CD14-positive monocyte (primary cell): ENCODE measurements around the gene RBMS1. TPM values are rescaled to one million over a fixed set of nuclear protein-coding genes. Genes with fewer than 3 reads are reported as not detected.

ENCODE experiments used
- DNase-seq, 3 donors: peaks; one replicate each; pipeline ENCODE4 v3.0.0-alpha.2; 2011 to 2022
- H2AFZ ChIP-seq: 2 replicates; pipeline ENCODE4 v1.6.0; 2012; ENCODE audit warnings: mild to moderate bottlenecking, low read depth, low read length, inconsistent platforms; ENCODE audit not compliant: insufficient read depth, poor library complexity, severe bottlenecking
- H3K27ac ChIP-seq, 2 donors: 1 replicate in 1 of 2; 2 replicates in 1 of 2; pipeline ENCODE4 v1.5.1; 2012 to 2013; ENCODE audit warnings: low read length in 2 of 2, control low read depth in 1 of 2, inconsistent platforms in 1 of 2, low read depth in 1 of 2, mild to moderate bottlenecking in 1 of 2
- H3K27me3 ChIP-seq, 2 donors: one replicate each; pipeline versions ENCODE4 v1.6.0 to v1.6.1; 2011 to 2013; ENCODE audit warnings: low read length in 2 of 2; ENCODE audit not compliant: control insufficient read depth in 2 of 2, insufficient read depth in 2 of 2
- H3K36me3 ChIP-seq, 2 donors: replicated peaks in 1 of 2; 1 replicate in 1 of 2; 2 replicates in 1 of 2; pipeline versions ENCODE4 v1.5.1 to v1.6.1; 2012 to 2013; ENCODE audit warnings: low read length in 2 of 2, control low read depth in 1 of 2, inconsistent platforms in 1 of 2, mild to moderate bottlenecking in 1 of 2; ENCODE audit not compliant: insufficient read depth in 2 of 2, control insufficient read depth in 1 of 2
- H3K4me1 ChIP-seq, 2 donors: 1 replicate in 1 of 2; 2 replicates in 1 of 2; pipeline versions ENCODE4 v1.5.1 to v1.6.1; 2012 to 2013; ENCODE audit warnings: low read length in 2 of 2, control low read depth in 1 of 2, inconsistent platforms in 1 of 2, mild to moderate bottlenecking in 1 of 2, moderate library complexity in 1 of 2; ENCODE audit not compliant: insufficient read depth in 2 of 2, control insufficient read depth in 1 of 2
- H3K4me2 ChIP-seq: replicated peaks from 2 replicates; pipeline ENCODE3; 2012; ENCODE audit warnings: low read length, moderate library complexity, mild to moderate bottlenecking; ENCODE audit not compliant: poor library complexity, severe bottlenecking; ENCODE audit errors: extremely low read depth
- H3K4me3 ChIP-seq, 3 experiments: fragments of 200-600 bp in 1 of 3; sonication (generic) in 1 of 3; replicated peaks in 1 of 3; 1 replicate in 2 of 3; 2 replicates in 1 of 3; pipeline ENCODE4 v1.5.1; 2011 to 2013; ENCODE audit warnings: low read length in 3 of 3, mild to moderate bottlenecking in 3 of 3, control low read depth in 2 of 3, low read depth in 2 of 3, inconsistent platforms in 1 of 3, moderate library complexity in 1 of 3
- H3K79me2 ChIP-seq: 2 replicates; pipeline ENCODE4 v1.6.0; 2012; ENCODE audit warnings: mild to moderate bottlenecking, control low read depth, inconsistent platforms, low read length, moderate library complexity; ENCODE audit not compliant: insufficient read depth
- H3K9ac ChIP-seq: 2 replicates; pipeline ENCODE4 v1.6.0; 2017; ENCODE audit warnings: low read length, mild to moderate bottlenecking; ENCODE audit not compliant: insufficient read depth, poor library complexity, severe bottlenecking
- H3K9me3 ChIP-seq, 2 donors: replicated peaks in 1 of 2; 1 replicate in 1 of 2; 2 replicates in 1 of 2; pipeline versions ENCODE4 v1.5.1 to v1.6.1; 2012 to 2013; ENCODE audit warnings: low read length in 2 of 2, control low read depth in 1 of 2; ENCODE audit not compliant: control insufficient read depth in 1 of 2, insufficient read depth in 1 of 2
- H4K20me1 ChIP-seq: 2 replicates; pipeline ENCODE4 v1.6.0; 2012; ENCODE audit warnings: mild to moderate bottlenecking, low read length, control low read depth, moderate library complexity; ENCODE audit not compliant: insufficient read depth
- H3K27ac Mint-ChIP-seq, 7 donors: one replicate each; pipeline ENCODE4 v1.8.0; 2020; ENCODE audit warnings: mild to moderate bottlenecking in 7 of 7, mixed read lengths in 7 of 7, moderate library complexity in 6 of 7, inconsistent platforms in 2 of 7
- H3K27me3 Mint-ChIP-seq, 3 donors: one replicate each; pipeline ENCODE4 v1.8.0; 2021 to 2022; ENCODE audit warnings: low read depth in 3 of 3, mild to moderate bottlenecking in 3 of 3, mixed read lengths in 3 of 3, moderate library complexity in 3 of 3, inconsistent platforms in 1 of 3
- H3K36me3 Mint-ChIP-seq, 2 donors: one replicate each; pipeline ENCODE4 v1.8.0; 2020; ENCODE audit warnings: mixed read lengths in 2 of 2, inconsistent platforms in 1 of 2, mild to moderate bottlenecking in 1 of 2
- H3K4me1 Mint-ChIP-seq: one replicate; pipeline ENCODE4 v1.8.0; 2020; ENCODE audit warnings: mild to moderate bottlenecking, mixed read lengths
- H3K4me3 Mint-ChIP-seq, 2 donors: one replicate each; pipeline ENCODE4 v1.8.0; 2020; ENCODE audit warnings: mild to moderate bottlenecking in 2 of 2, mixed read lengths in 2 of 2, moderate library complexity in 1 of 2
- H3K9me3 Mint-ChIP-seq, 7 donors: one replicate each; pipeline ENCODE4 v1.8.0; 2020 to 2022; ENCODE audit warnings: mixed read lengths in 7 of 7, mild to moderate bottlenecking in 6 of 7, moderate library complexity in 6 of 7, inconsistent platforms in 2 of 7
- WGBS: methylation state at CpG from one replicate; pipeline ENCODE4 v1.1.5; 2013; ENCODE audit warnings: missing lambda C conversion rate; ENCODE audit not compliant: insufficient coverage; 5-methylcytosine and 5-hydroxymethylcytosine counted together
- intact Hi-C, 2 donors: fragments of 100-400 bp; cut with micrococcal nuclease; formaldehyde crosslinking; loops; one replicate each; pipeline versions ENCODE4 v1.15.0 to v1.15.1; 2023
- polyA plus RNA-seq, 3 donors: library from polyadenylated mRNA; depleted of rRNA in 1 of 3; unstranded in 2 of 3; stranded (reverse) in 1 of 3; fragments of 300-500 nt in 2 of 3; fragments of >200 nt in 1 of 3; fragmentation: Illumina TruSeq in 2 of 3; gene quantifications; 1 replicate in 2 of 3; 2 replicates in 1 of 3; pipeline ENCODE4 v1.2.3, GENCODE V29; 2012 to 2021
- TF ChIP-seq, protein P1 (sequence below): fragments of 200-600 bp; IDR thresholded peaks from one replicate; pipeline ENCODE4 v1.8.0; 2022; ENCODE audit warnings: antibody characterized with exemption, mild to moderate bottlenecking

RBMS1 gene
- polyA plus RNA-seq, 3 donors = 88.2 to 91.2 (median 89.4) TPM

DNA sequence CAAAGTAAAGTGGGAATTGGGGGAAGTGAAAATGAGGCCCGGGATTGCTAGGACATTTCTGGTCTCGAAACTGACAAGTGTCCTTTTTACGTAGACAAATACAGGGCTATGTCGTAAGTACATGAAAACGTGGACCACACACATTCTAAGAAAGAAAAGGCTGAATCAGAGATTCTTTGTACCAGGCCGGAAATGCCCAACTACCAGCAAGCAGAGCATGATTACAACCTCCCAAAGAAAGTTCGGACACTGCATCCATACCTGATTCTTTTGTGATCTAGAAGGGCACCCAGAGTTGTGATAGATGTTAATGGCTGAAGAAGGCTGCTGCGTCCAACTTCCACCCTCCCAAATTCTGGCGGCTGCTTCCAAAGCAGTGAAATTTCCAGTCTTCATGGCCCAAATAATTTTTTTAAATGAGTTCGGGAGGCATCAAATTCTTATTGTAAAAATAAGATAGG lies 1.7 kb downstream of the RBMS1 start:
- peak in 2 of 3 donors; percentile 25 to 56 for DNase-seq
- Histone ChIP-seq H3K27ac (peak overlapping the region in 1 of 2 donors; percentile 66), H2AFZ (peak overlapping the region; percentile 96), H4K20me1 (no peaks in the 10 kb centered on the region), H3K4me3 (peak overlapping the region; percentile 59 to 91 (median 66)), H3K4me1 (peaks cover 21 to 35% of the 10 kb centered on the region in 2 donors), H3K79me2 (peaks cover 14% of the 10 kb centered on the region), H3K27me3 (peaks cover 15 to 31% of the 10 kb centered on the region in 2 donors), H3K9me3 (no peaks in the 10 kb centered on the region), H3K36me3 (no peaks in the 10 kb centered on the region), H3K4me2 (peak overlapping the region; percentile 98), H3K9ac (peak overlapping the region; percentile 75)
- peaks cover 38% of the 10 kb centered on the region for H3K4me1 Mint-ChIP-seq
- H3K4me3 Mint-ChIP-seq = peak overlapping the region; percentile 91 to 95
- H3K36me3 Mint-ChIP-seq = peaks cover 0 to 4% of the 10 kb centered on the region in 2 donors
- intact Hi-C loops = loop anchor here in 1 of 2 donors (5.0 kb wide), 1 partner anchor 210 kb away; no protein-coding TSS in a partner anchor
- peaks cover 0 to 3% (median 0%) of the 10 kb centered on the region in 7 donors for H3K9me3 Mint-ChIP-seq
- peak overlapping the region in 5 of 7 donors; percentile 13 to 78 (median 53) for H3K27ac Mint-ChIP-seq
- peaks cover 22 to 34% (median 32%) of the 10 kb centered on the region in 3 donors for H3K27me3 Mint-ChIP-seq
- TF ChIP-seq, protein P1, sequence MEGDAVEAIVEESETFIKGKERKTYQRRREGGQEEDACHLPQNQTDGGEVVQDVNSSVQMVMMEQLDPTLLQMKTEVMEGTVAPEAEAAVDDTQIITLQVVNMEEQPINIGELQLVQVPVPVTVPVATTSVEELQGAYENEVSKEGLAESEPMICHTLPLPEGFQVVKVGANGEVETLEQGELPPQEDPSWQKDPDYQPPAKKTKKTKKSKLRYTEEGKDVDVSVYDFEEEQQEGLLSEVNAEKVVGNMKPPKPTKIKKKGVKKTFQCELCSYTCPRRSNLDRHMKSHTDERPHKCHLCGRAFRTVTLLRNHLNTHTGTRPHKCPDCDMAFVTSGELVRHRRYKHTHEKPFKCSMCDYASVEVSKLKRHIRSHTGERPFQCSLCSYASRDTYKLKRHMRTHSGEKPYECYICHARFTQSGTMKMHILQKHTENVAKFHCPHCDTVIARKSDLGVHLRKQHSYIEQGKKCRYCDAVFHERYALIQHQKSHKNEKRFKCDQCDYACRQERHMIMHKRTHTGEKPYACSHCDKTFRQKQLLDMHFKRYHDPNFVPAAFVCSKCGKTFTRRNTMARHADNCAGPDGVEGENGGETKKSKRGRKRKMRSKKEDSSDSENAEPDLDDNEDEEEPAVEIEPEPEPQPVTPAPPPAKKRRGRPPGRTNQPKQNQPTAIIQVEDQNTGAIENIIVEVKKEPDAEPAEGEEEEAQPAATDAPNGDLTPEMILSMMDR = no peak
- WGBS = 0% methylated on average over 4 of the region's 10 CpGs

DNA sequence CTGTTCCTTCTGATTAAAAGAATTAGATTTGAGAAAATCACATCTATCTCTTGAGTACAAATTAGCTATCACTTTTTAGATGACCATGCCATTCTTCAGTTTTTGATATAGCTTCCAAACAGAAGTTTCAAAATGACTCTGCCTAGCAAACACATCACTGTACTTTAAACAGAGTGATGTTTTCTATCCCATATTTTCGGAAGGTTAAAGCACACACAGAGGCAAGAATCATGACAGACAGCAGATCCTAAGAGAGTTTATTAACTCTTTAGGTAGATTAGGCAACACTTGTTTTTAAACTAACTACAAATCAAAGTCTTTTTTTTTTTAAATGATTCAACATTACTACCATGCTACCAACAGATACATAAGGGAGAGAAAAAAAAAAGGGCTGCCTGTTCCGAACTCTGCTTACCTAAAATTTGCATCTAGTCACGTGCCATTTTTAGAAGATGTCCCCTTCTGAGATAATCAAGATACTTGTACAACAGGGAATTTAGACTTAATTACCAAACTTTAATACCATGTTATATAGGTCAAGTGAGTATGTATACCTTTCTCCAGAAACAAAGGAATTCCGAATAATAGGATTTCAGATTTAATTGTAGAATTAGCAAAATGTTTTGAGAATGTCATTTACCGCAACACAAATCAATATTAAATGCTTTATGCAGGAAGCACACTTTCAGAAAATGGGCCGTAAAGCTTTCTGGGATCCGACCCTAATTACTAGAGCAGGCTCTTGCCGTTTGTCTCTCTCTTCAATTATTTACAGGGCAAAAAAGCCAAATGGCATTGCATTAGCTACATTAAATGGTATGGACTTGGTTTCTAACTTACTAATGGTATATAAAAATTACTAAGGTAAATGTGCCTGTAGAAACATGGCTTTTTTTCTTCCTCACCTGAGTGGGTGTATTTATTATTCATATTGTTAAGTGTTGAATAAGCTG lies 2.6 kb downstream of the RBMS1 start:
- intact Hi-C loops = loop anchor here in 1 of 2 donors (5.0 kb wide), 1 partner anchor 211 kb away; no protein-coding TSS in a partner anchor
- no peak overlapping the region for H2AFZ ChIP-seq

More for the DNA sequence above, 2.6 kb downstream of the RBMS1 start:
- DNase-seq = no peak
- peak overlapping the region in 1 of 2 donors; percentile 95 for H3K4me3 Mint-ChIP-seq
- no peak overlapping the region for H3K27ac Mint-ChIP-seq
- Histone ChIP-seq H3K9me3 (no peaks in the 10 kb centered on the region), H3K4me1 (peaks cover 21 to 35% of the 10 kb centered on the region in 2 donors), H3K9ac (no peak overlapping the region), H3K4me2 (peak overlapping the region; percentile 98), H3K27ac (no peak overlapping the region), H4K20me1 (peaks cover 5% of the 10 kb centered on the region), H3K27me3 (peaks cover 15 to 28% of the 10 kb centered on the region in 2 donors), H3K79me2 (peaks cover 18% of the 10 kb centered on the region), H3K36me3 (no peaks in the 10 kb centered on the region), H3K4me3 (peak overlapping the region in 1 of 3 experiments; percentile 91)
- peaks cover 0 to 4% of the 10 kb centered on the region in 2 donors for H3K36me3 Mint-ChIP-seq
- no CpG with 5 or more reads among the region's 8 CpGs for WGBS
- TF ChIP-seq, protein P1 = no peak
- H3K27me3 Mint-ChIP-seq = peaks cover 19 to 30% (median 30%) of the 10 kb centered on the region in 3 donors
- peaks cover 0 to 3% (median 0%) of the 10 kb centered on the region in 7 donors for H3K9me3 Mint-ChIP-seq
- H3K4me1 Mint-ChIP-seq = peaks cover 38% of the 10 kb centered on the region
